ENCODE measurements around the gene VASN.

Gene VASN

GRCh38 chr16:4372578-4373355, 1.1 kb downstream of the VASN start:
- DNase-seq (ENCODE audit: low spot score), result no peak

- DNase-seq (ENCODE audit: low spot score), result no peak
Measured at GRCh38 chr16:4373356-4373908, 1.8 kb downstream of the VASN start.

- no peak for DNase-seq (ENCODE audit: low spot score)
Measured at GRCh38 chr16:4373909-4374742, 2.5 kb downstream of the VASN start.

- no peak for DNase-seq (ENCODE audit: low spot score)
Measured at GRCh38 chr16:4375717-4376116, 4.1 kb downstream of the VASN start.

GRCh38 chr16:4376126-4376892, 4.7 kb downstream of the VASN start:
- DNase-seq (ENCODE audit: low spot score), result no peak

GRCh38 chr16:4376893-4377572, 5.4 kb downstream of the VASN start:
- no peak for DNase-seq (ENCODE audit: low spot score)

GRCh38 chr16:4377573-4378154, 6.0 kb downstream of the VASN start:
- DNase-seq (ENCODE audit: low spot score), result no peak

GRCh38 chr16:4378161-4378666, 6.6 kb downstream of the VASN start:
- no peak for DNase-seq (ENCODE audit: low spot score)

GRCh38 chr16:4378999-4379690, 7.5 kb downstream of the VASN start:
- no peak for DNase-seq (ENCODE audit: low spot score)

GRCh38 chr16:4380119-4381063, 8.7 kb downstream of the VASN start:
- DNase-seq (ENCODE audit: low spot score), result no peak

- DNase-seq (ENCODE audit: low spot score), result no peak
Measured at GRCh38 chr16:4381072-4381934, 9.7 kb downstream of the VASN start.

GRCh38 chr16:4381935-4382794, 10.5 kb downstream of the VASN start:
- DNase-seq (ENCODE audit: low spot score), result no peak

- DNase-seq (ENCODE audit: low spot score), result no peak
Measured at GRCh38 chr16:4382795-4383357, 11.2 kb downstream of the VASN start.

GRCh38 chr16:4383591-4384444, 12.2 kb downstream of the VASN start:
- no peak for DNase-seq (ENCODE audit: low spot score)

GRCh38 chr16:4384509-4384942, 12.9 kb downstream of the VASN start:
- no peak for DNase-seq (ENCODE audit: low spot score)
